DND-41 (cell line): ENCODE measurements around the gene IRF6.

ENCODE experiments used
- CTCF ChIP-seq: IDR thresholded peaks from 2 replicates; pipeline ENCODE4 v1.5.1; 2012; ENCODE audit warnings: borderline replicate concordance, low read length, moderate library complexity, mild to moderate bottlenecking; ENCODE audit not compliant: poor library complexity, severe bottlenecking; ENCODE audit errors: extremely low read depth
- EZH2 ChIP-seq: IDR thresholded peaks from 3 replicates; pipeline ENCODE4 v1.6.1; 2012; ENCODE audit warnings: borderline replicate concordance, low read depth, mild to moderate bottlenecking, moderate library complexity, low read length, inconsistent platforms; ENCODE audit not compliant: severe bottlenecking

GRCh38 chr1:209774592-209774991, 31.4 kb downstream of the IRF6 start:
- TF ChIP-seq CTCF: no peak
- TF ChIP-seq EZH2: no peak
